ENCODE measurements around the gene DNAJC5.

GRCh38 chr20:63864545-63864977 lies 30.4 kb upstream of the DNAJC5 start:
- no peak for TF ChIP-seq POLR2AphosphoS5 (IDR thresholded peaks at IDR 0.05; ENCODE audit: low read depth)
- TF ChIP-seq CTCF (conservative IDR thresholded peaks at IDR 0.05; ENCODE audit: low read depth in 2 of 2): no peak
- no peak for TF ChIP-seq REST (IDR thresholded peaks at IDR 0.05; ENCODE audit: unreplicated experiment)
- TF ChIP-seq EZH2 (IDR thresholded peaks at IDR 0.05; ENCODE audit: low read depth, unreplicated experiment): no peak
- no peak for TF ChIP-seq STAT1 (IDR thresholded peaks at IDR 0.05; ENCODE audit: unreplicated experiment)
- no peak for TF ChIP-seq ZNF331 (CRISPR knock-in tag; IDR thresholded peaks at IDR 0.05; ENCODE audit: low read depth)
- no peak for TF ChIP-seq CREB1 (CRISPR knock-in tag; IDR thresholded peaks at IDR 0.05; ENCODE audit: low read depth)
- no peak for TF ChIP-seq ETS1 (IDR thresholded peaks at IDR 0.05)
